ENCODE data around the gene RXFP4.

RXFP4 gene

DNA sequence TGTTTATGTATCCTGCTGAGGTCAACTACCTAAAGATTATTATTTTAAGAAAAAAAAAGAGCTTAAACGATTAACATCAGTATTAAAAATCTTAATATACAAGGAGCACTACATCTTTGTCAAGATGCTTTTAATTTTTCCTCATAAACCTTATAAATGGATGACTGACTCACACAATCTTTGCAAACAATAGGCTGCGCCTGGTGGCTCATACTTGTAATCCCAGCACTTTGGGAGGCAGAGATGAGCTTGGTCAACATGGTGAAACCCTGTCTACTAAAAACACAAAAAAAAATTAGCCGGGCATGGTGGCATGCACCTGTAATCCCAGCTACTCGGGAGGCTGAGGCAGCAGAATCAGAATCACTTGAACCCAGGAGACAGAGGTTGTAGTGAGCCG, 9.0 kb upstream of the RXFP4 start:
- DNase-seq (ENCODE audit: low read depth, low spot score) = no peak
- ChIA-PET CTCF (interaction anchor here (1.0 to 4.2 kb wide), 5 partner anchors 11 to 134 kb away, joined by 4 to 60 read pairs (median 12); no protein-coding TSS in a partner anchor), POLR2A (interaction anchor here (0.6 to 1.4 kb wide), 2 partner anchors 30 to 43 kb away, joined by 3 to 4 read pairs; no protein-coding TSS in a partner anchor)
- no peak overlapping the region; the same call in 1 of the 2 replicates for H3K4me3 ChIP-seq (ENCODE audit: low read depth, low read length)
- TF ChIP-seq, protein P1, sequence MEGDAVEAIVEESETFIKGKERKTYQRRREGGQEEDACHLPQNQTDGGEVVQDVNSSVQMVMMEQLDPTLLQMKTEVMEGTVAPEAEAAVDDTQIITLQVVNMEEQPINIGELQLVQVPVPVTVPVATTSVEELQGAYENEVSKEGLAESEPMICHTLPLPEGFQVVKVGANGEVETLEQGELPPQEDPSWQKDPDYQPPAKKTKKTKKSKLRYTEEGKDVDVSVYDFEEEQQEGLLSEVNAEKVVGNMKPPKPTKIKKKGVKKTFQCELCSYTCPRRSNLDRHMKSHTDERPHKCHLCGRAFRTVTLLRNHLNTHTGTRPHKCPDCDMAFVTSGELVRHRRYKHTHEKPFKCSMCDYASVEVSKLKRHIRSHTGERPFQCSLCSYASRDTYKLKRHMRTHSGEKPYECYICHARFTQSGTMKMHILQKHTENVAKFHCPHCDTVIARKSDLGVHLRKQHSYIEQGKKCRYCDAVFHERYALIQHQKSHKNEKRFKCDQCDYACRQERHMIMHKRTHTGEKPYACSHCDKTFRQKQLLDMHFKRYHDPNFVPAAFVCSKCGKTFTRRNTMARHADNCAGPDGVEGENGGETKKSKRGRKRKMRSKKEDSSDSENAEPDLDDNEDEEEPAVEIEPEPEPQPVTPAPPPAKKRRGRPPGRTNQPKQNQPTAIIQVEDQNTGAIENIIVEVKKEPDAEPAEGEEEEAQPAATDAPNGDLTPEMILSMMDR (IDR thresholded peaks at IDR 0.05; ENCODE audit: insufficient read depth, low read length, missing control alignments) = no peak

GRCh38 chr1:155933591-155934096, 7.8 kb upstream of the RXFP4 start:
- CTCF ChIA-PET = interaction anchor here (0.9 to 4.2 kb wide), 5 partner anchors 12 to 133 kb away, joined by 3 to 60 read pairs (median 5); no protein-coding TSS in a partner anchor
- no peak for DNase-seq (ENCODE audit: low read depth, low spot score)
- POLR2A ChIA-PET = interaction anchor here (0.6 to 1.4 kb wide), 8 partner anchors 11 to 144 kb away, joined by 3 to 6 read pairs (median 4); no protein-coding TSS in a partner anchor
- TF ChIP-seq, protein P1 (IDR thresholded peaks at IDR 0.05; ENCODE audit: insufficient read depth, low read length, missing control alignments) = no peak
- H3K4me3 ChIP-seq (ENCODE audit: low read depth, low read length) = peak overlapping the region; percentile 90

DNA sequence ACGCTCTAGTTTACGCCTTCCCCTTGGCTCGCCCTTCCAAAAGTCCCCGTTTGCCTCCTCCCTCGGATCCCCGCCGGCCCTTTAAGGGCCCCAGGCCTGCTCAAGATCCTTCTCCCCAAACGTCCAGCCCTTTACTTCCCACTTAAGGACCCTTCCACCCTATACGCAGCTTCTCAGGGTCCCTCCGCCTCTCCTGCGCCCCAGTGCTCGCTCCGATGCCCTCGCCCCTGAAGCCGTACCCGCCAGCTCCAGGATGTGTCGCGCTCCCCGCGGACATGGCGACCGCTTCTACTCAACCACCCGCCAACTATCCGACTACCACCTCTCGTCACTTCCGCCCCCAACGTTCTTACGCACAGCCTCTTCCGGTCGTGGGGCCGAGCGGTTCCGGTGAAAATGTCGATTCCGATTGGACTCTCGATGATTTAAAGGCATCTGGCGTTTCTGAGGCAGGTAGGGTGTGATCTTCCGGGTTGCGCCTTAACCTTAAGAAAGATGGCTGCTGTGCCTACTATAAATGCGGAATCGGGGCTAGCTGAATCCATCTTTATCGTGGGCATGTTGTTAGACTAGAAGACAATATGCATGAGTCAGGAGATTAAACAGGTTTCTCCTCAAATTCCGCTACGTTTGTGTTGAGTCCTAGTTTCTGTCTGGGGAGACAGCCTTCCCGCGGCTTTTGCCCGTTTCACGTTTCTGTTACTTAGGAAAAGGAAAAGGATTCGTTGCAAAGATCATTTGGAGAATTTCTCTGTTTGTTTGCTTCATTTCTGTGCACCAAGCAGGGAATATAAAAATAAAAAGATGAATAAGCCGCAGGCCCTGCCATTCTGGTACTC, 7.1 kb upstream of the RXFP4 start, which contains the start of gene KHDC4:
Gene KHDC4 (minus strand): TSS at position 317 of the 839 bp plus-strand sequence. CDS start 40 bp downstream, at position 277.
- TF ChIP-seq, protein P1 (IDR thresholded peaks at IDR 0.05; ENCODE audit: insufficient read depth, low read length, missing control alignments) = peak; percentile 11
- H3K4me3 ChIP-seq (ENCODE audit: low read depth, low read length) = peak within 1 kb of the TSS; percentile 90
- DNase-seq (ENCODE audit: low read depth, low spot score) = peak; percentile 86
- CTCF ChIA-PET = interaction anchor here (0.9 to 4.2 kb wide), 9 partner anchors 13 to 132 kb away, joined by 3 to 60 read pairs (median 4); no protein-coding TSS in a partner anchor
- POLR2A ChIA-PET = interaction anchor here (0.6 to 1.4 kb wide), 10 partner anchors 9 to 145 kb away, joined by 3 to 6 read pairs (median 4); no protein-coding TSS in a partner anchor

- DNase-seq (ENCODE audit: low read depth, low spot score) = no peak
- TF ChIP-seq, protein P1 (IDR thresholded peaks at IDR 0.05; ENCODE audit: insufficient read depth, low read length, missing control alignments) = no peak
These were observed 6.4 kb upstream of the RXFP4 start for GRCh38 chr1:155934936-155935590.

GRCh38 chr1:155938220-155938627, 3.2 kb upstream of the RXFP4 start:
- POLR2A ChIA-PET = interaction anchor here (0.7 to 1.7 kb wide), 5 partner anchors 18 to 52 kb away, joined by 3 to 6 read pairs (median 3); partner anchors contain the start of gene ARHGEF2
- TF ChIP-seq, protein P1 (IDR thresholded peaks at IDR 0.05; ENCODE audit: insufficient read depth, low read length, missing control alignments) = peak; percentile 66
- CTCF ChIA-PET = interaction anchor here (0.6 to 3.5 kb wide), 21 partner anchors 8 to 158 kb away, joined by 3 to 102 read pairs (median 4); partner anchors contain the start of gene MEX3A
- H3K4me3 ChIP-seq (ENCODE audit: low read depth, low read length) = no peak overlapping the region
- DNase-seq (ENCODE audit: low read depth, low spot score) = no peak

More at GRCh38 chr1:155934936-155935590, 6.4 kb upstream of the RXFP4 start:
- ChIA-PET CTCF (interaction anchor here (1.2 to 4.2 kb wide), 5 partner anchors 14 to 131 kb away, joined by 3 to 60 read pairs (median 4); no protein-coding TSS in a partner anchor), POLR2A (interaction anchor here (0.8 to 1.4 kb wide), 4 partner anchors 8 to 42 kb away, joined by 3 to 5 read pairs (median 4); no protein-coding TSS in a partner anchor)
- peak overlapping the region; percentile 90 for H3K4me3 ChIP-seq (ENCODE audit: low read depth, low read length)

Measured in AG04449 (cell line).